PC-3 (cell line): ENCODE data around the gene ETV3.

Experiments used
- EZH2 ChIP-seq: fragments of 300-600 bp; sonication (generic); IDR thresholded peaks from one replicate; pipeline ENCODE4 v1.6.1; 2017; ENCODE audit warnings: antibody characterized with exemption, mild to moderate bottlenecking, low read length; ENCODE audit not compliant: unreplicated experiment
- EZH2phosphoT487 ChIP-seq: fragments of 300-600 bp; sonication (generic); IDR thresholded peaks from 2 replicates; pipeline ENCODE4 v1.6.1; 2018; ENCODE audit warnings: mild to moderate bottlenecking, antibody characterized with exemption, low read length, borderline replicate concordance
- TF ChIP-seq, protein P1 (sequence below): fragments of 300-600 bp; sonication (generic); conservative IDR thresholded peaks from 2 replicates; pipeline ENCODE4 v1.5.1; 2017; ENCODE audit warnings: antibody characterized with exemption, low read depth, mild to moderate bottlenecking, low read length

DNA sequence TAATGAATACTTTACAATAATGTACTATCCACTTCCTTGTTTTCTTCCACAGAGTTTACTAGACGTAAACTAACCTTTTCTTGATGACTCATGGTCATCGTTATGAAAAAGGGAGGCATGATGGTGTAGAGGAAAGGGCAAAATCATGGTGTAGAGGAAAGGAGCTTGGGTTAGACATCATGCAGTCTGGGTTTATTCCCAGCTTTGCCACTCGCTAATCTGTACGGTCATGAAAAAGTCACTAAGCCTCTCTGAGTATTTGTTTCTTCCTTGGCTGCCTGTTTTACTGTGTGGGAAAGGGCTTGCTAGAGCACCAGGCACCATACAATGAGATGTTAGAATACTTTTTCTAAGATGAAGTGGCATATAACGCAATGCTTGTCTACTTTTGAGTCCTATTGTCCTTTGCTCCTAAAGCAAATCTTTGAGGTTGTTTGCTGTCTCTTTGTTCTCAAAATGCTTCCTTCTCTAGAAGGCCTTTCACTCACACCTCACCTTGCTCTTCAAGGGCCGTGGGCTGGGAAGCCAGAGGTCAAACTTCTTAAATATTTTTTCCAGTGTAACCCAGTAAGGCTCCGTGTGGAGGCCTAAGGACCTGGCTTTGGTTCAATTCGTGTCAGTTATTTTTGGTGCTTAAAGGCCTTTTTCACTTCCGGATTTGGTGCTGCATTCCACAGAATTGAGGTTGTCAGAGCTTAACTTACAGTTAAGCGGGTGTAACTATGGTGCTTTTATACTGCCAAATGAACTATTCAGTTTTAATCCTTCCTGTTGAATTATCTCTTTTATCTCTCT lies 9.9 kb upstream of the ETV3 start:
- TF ChIP-seq, protein P1, sequence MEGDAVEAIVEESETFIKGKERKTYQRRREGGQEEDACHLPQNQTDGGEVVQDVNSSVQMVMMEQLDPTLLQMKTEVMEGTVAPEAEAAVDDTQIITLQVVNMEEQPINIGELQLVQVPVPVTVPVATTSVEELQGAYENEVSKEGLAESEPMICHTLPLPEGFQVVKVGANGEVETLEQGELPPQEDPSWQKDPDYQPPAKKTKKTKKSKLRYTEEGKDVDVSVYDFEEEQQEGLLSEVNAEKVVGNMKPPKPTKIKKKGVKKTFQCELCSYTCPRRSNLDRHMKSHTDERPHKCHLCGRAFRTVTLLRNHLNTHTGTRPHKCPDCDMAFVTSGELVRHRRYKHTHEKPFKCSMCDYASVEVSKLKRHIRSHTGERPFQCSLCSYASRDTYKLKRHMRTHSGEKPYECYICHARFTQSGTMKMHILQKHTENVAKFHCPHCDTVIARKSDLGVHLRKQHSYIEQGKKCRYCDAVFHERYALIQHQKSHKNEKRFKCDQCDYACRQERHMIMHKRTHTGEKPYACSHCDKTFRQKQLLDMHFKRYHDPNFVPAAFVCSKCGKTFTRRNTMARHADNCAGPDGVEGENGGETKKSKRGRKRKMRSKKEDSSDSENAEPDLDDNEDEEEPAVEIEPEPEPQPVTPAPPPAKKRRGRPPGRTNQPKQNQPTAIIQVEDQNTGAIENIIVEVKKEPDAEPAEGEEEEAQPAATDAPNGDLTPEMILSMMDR, result no peak
- TF ChIP-seq EZH2, result no peak
- TF ChIP-seq EZH2phosphoT487, result no peak
